HG02623 (cell line): ENCODE results near the gene LRRC8A.
"Not testable (repeated sequence)": the region's sequence is repeated elsewhere in the genome, so short reads cannot be mapped to it uniquely, and the experiment has no call there.

Source experiments
- ATAC-seq: cut with Tn5 transposase; IDR thresholded peaks from one replicate; pipeline ENCODE4 v1.9.1; 2021; ENCODE audit warnings: moderate library complexity; ENCODE audit not compliant: unreplicated experiment

Gene LRRC8A

DNA sequence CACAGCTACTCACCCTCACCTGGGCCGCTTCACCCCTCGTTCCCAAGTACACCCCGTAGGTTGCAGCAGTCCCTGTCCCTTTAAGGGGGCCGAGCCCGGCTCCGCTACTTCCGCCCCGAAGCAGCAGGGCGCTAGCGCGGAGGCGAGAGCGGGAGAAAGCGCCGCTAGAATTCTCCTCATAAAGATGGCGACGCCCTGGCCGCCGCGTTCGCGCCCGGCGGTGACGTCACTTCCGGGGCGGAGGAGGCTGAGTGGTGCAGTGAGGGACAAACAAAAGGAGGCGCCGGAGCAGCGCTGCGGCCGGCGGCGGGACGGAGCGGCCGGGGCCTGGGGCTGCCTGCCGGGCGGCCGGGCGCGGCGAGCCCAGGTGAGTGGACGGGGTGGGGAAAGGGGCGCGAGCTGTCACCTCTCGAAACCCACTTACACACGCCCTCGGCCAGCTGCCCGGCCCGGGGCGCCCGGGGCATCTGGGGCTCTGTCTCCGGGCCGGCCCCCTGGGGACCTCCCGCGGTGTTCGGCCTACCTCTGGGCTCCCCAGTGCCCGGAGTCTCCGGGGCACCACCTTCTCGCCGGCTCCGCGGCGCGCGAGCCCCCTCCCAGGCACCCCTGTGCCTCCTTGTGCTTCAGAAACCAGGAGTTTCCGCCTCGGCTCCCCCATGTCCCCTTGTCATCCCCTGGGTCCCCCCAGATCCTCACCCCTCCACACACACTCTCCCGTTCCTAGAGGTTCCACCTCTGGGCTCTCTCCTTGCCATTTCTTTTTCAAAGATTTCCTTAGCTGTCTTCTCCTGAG, at the start of gene LRRC8A, which contains the start of gene KYAT1:
Gene LRRC8A (plus strand): TSS at position 250 of the 793 bp plus-strand sequence. CDS start 25,032 bp downstream, outside the sequence.
Gene KYAT1 (minus strand): TSS at position 67 of the 793 bp plus-strand sequence. CDS start 36,545 bp downstream, outside the sequence.
- peak; percentile 85 for ATAC-seq

DNA sequence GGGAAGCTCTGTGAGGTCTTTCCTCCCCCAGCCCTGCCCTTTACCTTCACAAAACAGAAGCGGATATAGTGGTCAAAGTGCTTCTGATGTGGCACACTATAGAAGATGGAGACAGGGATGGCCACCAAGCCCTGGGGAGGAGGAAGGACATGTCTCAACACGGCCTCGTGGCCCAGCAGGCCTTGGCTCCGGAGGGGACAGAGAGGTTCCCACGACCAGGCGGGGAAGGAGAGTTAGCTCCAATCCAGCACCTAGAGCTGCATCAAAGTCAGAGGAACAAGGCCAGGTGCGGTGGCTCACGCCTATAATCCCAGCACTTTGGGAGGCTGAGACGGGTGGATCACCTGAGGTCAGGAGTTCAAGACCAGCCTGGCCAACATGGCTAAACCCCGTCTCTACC, 48.2 kb upstream of the LRRC8A start:
- no peak for ATAC-seq

DNA sequence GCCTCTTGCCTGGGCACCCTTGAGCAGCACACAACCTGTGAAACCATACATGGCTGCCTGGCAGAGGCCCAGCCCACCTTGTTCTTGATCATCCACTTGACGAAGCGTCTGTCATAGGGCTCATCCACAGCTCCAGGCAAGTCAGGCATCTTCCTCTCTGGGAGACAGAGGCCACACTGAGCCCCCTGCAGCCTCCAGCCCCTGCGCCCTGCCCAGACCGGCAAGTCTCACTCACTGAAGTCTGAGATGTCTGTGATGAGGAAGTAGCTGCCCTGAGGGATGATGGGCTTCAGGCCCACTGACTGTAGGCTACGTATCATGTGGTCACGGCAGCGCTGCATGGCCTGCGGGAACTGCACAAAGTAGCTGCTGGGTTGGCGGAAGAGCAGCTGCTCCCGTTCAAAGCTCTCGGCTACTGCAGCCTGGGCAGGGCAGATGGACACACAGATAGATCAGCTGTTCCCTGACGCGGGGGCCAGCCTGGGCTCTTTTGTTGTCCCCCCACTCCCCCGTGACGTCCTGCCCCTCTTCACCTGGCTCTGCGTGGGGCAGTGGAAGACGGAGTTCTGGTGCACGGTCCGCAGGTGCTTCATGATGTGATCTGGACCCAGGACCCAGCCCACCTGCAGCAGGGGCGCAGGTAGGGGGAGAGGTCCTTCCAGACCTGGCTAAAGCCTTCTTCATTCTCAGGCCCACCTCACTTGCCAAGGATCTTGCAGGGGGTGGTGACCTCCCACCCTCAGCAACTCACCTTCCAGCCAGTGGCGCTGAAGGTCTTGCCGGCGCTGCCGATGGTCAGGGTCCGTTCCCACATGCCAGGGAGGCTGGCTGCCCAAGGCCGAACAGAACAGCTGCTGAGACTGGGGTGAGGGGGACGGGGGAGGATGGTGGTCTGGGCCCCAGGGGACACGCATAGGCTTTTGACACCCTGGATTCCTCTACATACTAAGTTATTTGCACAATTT, 46.4 kb upstream of the LRRC8A start:
- ATAC-seq, result no peak

DNA sequence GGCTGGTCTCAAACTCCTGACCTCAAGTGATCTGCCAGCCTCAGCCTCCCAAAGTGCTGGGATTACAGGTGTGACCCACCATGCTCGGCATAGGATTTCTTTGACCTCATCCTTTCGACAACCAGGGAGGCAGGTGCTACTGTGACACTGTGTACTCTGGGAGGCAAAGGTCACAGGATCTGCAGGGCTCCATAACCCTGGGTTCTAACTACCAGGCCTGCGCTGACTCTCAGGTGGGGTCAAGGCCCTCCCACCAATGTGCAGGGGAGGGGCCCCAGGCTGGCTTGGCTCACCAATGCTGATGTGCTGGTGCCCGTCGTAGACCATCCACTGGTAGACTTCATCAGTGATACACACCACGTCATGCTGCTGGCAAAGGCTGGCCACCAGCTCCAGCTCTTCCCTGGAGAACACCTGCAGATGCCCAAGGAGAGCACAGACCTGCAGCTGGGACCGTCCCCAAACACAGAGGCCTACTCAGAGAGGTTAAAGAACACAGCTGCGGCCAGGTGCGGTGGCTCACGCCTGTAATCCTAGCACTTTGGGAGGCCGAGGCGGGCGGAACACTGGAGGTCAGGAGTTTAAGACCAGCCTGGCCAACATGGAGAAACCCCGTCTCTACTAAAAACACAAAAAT, 45.3 kb upstream of the LRRC8A start:
- no peak for ATAC-seq

DNA sequence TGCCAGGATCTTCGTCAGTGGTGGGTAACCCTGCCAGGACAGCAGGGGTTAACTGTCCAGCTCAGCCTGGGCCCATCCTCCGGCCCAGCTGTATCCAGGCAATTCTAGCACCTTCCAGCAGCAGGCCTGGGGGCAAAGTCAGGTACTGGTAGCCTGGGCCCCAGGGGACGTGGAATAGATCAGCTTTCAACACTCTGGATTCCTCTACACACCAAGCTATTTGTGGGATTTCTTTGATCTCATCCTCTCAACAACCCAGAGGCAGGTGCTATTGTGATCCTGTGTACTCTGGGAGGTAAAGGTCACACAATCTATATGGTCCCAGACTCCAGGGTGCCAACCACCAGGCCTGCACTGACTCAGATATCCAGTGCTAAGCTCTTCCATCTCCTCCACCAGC, 43.6 kb upstream of the LRRC8A start:
- ATAC-seq, result no peak

DNA sequence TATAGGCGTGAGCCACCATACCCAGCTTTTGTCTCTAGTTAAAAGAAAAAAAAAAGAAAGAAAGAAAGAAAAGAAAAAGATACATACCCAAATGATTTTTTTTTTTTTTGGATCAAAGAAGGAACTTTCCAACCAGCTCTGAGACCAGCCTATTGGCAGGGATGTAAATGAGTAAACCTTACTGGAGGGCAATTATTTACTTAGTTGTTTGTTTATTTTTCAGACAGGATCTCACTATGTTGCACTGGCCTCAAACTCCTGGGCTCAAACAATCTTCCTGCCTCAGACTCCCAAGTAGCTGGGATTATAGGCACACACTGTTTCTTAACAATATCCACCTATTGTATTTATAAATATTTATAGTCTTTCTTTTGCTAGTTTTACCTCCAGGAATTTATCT, 41.4 kb upstream of the LRRC8A start:
- ATAC-seq, result no peak

DNA sequence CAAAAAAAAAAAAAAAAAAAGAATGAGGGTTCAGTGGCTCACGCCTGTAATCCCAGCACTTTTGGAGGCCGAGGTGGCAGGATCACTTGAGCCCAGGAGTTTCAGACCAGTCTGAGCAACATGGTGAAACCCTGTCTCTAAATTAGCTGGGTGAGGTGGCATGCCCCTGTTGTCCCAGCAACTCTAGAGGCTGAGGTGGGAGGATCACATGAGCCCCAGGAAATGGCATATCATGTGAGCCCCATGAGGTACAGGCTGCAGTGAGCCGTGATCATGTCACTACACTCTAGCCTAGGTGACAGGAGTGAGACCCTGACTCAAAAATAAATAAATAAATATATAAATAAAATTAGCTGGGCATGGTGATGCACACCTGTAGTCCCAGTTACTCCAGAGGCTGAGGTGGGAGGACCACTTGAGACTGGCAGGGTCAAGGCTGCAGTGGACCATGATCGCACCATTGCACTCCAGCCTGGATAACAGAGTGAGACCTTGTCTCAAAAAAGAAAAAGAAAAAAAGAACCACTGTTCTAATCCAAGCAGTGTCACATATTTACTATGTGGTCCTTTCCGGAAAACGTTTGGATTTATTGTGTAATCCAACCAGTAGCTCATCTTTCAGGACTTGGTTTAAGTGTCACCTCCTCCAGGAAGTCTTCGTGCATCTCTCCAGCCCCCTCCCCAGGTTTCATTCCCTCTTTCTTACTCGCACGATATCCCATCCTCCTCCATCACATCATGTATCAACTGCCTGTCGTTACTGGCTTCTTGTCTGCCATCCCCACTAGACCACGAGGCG, 40.0 kb upstream of the LRRC8A start:
- no peak for ATAC-seq

DNA sequence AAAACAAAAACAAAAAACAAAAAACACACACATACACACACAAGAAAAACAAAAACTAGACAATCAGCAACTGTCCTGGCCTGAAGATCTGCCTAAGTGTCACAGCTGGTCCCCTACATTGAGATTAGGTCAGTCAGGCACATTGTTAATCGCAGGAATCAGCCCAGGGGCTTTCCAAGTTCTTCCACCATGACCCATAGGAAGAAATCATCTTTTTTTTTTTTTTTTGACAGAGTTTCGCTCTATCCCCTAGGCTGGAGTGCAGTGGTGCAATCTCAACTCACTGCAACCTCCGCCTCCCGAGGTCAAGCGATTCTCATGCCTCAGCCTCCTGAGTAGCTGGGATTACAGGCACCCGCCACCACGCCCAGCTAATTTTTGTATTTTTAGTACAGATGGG, 38.8 kb upstream of the LRRC8A start:
- ATAC-seq, result not testable (repeated sequence)

DNA sequence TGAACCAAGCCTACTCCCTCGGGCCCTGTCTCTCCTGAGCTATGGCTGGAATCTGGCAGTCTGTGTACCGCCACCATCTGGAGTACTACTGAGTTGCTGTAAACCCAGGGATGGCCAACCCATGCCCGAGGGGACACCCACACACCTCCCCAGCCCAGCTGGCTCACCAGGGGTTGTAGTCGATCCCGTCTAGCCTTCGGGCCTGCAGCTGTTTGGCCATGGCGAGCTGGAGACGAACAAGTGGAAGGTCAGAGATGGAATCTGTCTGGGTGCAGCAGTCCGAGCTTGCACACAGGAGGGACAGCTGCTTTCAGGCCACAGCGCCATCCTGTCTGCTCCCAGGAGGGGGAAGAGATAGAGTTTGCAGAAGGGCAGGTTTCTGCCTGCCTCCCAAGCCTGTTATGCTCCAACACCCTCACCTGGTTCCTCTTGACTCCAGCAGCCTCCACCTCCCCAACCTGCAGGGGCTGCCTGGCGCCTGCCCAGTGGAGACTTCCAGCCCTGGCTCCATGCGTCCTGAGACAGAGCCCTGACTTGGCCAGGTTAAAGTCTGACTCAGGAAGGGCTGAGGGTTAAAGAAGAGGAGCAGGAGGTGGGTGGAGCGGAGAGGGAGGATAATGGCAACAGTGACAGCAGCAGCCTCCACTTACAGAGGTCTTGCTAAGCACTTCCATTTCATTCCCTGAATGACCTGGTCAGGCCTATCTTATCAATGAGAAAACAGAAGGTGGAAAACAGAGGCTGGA, 36.6 kb upstream of the LRRC8A start:
- no peak for ATAC-seq

DNA sequence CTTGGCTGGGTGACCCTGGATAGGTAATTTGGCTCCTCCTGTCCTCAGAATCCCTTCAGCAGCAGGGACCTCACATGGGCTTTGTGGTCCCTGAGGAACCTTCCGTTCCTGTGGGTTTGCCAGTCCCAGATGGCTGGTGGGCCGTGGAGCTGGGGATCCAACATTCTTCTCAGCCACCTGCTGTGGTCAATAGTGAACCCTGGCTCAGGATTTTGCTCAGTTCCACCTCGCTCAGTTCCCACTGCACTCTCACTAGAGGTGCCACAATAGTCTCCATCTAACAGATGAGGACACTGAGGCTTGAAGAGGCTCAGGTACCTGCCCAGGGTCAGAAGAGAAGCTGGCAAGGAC, 35.3 kb upstream of the LRRC8A start:
- ATAC-seq, result no peak

DNA sequence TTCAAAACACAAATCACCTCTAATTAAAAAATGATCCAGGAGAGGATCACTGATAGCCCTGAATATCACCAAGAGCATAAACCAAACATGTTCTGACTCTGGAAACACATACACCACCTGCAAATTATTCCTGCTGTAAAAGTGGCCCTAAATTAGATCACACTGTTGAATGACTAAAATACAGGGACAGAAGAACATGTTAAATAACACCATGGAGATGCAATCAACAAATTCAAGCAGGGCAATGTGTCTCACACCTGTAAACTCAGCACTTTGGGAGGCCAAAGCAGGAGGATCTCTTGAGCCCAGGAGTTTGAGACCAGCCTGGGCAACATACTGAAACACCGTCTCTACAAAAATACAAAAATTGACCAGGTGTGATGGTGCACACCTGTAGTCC, 34.1 kb upstream of the LRRC8A start:
- no peak for ATAC-seq

DNA sequence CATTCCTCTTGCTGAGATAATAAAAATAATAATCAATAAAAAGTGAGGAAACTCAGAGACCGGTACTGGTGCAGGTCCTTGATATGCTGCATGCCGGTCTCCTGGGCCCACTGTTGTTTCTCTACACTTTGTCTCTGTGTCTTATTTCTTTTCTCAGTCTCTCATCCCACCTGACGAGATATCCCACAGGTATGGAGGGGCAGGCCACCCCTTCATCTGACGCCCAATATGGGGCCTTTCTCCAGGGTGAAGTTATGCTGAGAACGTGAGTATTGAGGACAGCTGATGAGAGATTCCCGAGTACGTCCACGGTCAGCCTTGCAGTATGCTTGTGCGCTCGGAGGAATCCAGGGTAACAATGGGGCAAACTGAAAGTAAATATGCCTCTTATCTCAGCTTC, 30.9 kb upstream of the LRRC8A start:
- ATAC-seq, result not testable (repeated sequence)

DNA sequence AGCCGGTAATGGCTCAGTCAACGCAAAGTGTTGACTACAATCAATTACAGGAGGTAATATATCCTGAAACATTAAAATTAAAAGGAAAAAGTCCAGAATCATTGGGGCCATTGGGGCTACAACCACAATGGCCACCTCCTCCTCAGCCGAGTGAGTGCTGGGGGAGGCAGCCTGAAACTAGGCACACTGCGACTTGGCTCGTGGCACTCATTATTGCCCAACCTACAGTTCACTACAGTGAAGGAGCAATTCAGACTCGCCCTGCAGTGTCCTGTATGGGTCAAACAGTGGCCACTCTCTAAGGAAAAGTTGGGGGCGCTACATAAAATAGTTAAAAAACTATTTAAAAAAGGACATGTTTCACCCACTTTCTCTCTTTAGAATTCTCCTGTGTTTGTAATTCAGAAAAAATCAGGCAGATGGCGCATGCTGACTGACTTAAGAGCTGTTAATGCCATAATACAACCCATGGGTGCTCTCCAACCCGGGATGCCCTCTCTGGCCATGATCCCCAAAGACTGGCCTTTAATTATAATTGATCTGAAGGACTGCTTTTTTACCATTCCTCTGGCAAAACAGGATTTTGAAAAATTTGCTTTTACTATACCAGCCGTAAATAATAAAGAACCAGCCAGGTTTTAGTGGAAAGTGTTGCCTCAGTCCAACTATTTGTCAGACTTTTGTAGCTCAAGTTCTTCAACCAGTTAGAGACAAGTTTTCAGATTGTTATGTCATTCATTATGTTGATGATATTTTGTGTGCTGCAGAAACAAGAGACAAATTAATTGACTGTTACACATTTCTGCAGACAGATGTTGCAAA, 29.9 kb upstream of the LRRC8A start:
- ATAC-seq, result not testable (repeated sequence)

DNA sequence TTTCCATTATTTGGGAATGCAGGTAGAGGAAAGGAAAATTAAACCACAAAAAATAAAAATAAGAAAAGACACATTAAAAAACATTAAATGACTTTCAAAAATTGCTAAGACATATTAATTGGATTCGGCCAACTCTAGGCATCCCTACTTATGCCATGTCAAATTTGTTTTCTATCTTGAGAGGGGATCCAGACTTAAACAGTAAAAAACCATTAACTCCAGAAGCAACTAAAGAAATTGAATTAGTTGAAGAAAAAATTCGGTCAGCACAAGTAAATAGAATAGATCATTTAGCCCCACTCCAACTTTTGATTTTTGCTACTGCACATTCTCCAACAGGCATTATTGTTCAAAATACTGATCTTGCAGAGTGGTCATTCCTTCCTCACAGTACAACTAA, 29.3 kb upstream of the LRRC8A start:
- ATAC-seq, result not testable (repeated sequence)

DNA sequence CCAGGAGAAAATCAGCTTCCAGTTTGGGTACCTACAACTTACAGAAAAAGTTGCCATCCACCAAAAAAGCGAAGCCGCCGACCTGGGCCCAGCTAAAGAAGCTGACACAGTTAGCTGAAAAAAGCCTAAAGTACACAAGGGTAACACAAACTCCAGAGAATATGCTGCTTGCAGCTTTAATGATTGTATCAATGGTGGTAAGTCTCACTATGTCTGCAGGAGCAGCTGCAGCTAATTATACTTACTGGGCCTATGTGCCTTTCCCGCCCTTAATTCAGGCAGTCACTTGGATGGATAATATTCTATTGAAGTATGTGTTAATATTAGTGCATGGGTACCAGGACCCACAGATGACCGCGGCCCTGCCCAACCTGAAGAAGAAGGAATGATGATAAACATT, 27.5 kb upstream of the LRRC8A start:
- ATAC-seq, result not testable (repeated sequence)

DNA sequence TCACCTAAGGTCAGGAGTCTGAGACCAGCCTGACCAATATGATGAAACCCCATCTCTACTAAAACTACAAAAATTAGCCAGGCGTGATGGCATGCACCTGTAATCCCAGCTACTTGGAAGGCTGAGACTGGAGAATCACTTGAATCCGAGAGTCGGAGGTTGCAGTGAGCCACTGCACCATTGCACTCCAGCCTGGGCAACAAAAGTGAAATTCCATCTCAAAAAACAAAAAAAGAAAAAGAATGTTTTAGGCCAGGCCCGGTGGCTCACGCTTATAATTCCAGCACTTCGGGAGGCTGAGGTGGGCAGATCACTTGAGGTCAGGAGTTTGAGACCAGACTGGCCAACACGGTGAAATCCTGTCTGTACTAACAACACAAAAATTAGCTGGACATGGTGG, 23.5 kb upstream of the LRRC8A start:
- not testable (repeated sequence) for ATAC-seq

DNA sequence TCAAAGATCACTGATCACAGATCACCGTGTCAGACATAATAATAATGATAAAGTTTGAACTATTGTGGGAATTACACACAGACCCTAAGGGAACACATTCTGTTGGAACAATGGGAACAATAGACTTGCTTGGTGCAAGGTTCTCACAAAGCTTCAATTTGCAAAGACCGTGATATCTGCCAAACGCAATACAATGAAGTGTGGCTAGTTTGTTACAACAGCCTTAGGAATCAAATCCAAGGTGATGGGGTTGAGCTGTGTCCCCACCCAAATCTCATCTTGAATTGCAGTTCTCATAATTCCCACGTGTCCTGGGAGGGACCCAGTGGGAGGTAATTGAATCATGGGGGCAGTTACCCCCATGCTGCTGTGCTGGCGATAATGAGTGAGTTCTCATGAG, 21.0 kb upstream of the LRRC8A start:
- no peak for ATAC-seq

DNA sequence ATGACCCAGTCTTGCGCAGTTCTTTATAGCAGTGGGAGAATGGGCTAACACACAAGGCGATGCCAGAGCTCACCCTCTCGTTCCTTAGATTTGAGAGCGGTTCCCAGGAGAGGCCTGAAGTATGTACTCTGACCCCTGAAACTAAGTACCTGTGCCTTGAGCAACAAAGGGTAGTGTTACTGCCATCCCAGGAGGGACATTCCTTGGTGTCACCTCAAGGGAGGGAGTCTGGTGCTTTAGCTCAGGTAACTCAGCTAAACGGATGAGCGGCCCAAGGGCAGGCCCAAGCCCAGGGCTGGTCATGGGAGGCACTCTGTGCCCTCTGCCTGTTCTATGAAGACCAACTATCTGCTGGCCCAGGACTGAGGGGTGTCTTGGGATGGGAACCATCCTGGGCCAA, 20.4 kb upstream of the LRRC8A start:
- ATAC-seq, result no peak

DNA sequence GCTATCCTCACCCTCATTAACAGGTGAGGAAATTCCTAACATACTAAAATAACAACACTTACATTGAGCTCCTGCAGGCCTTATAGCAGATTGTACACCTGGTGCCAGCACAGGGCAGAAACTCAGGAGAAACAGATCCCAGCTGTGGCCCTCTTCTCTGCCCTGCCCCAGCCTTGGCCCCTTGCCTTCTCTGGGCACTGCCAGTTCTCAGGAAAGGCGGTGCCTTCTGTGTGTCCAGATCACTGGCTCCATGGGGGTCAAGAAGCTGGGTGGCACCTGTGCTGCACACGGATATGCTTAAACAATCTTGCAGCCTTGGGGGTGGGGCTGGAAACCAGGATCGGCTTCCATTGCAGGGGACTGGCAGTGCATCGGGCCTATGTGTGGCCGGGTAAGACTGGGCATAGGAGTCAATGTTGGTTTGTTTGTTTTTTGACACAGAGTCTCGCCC, 19.5 kb upstream of the LRRC8A start:
- ATAC-seq, result no peak
